Breast epithelium (tissue), 3 donors: ENCODE data around the gene C1orf21.

Experiments
- CTCF ChIP-seq, 3 donors: fragments of 450-650 bp; IDR thresholded peaks; one replicate each; pipeline ENCODE4 v1.5.1; 2016 to 2017; ENCODE audit warnings: antibody characterized with exemption in 3 of 3, mild to moderate bottlenecking in 3 of 3, moderate library complexity in 3 of 3
- POLR2A ChIP-seq: fragments of 450-650 bp; IDR thresholded peaks from one replicate; pipeline ENCODE4 v1.6.1; 2016; ENCODE audit warnings: antibody characterized with exemption, mild to moderate bottlenecking, moderate library complexity

- no peak for TF ChIP-seq CTCF (IDR thresholded peaks at IDR 0.05)
- no peak for TF ChIP-seq POLR2A
These were observed 99.2 kb downstream of the C1orf21 start for GRCh38 chr1:184485751-184486723.
